HEK293T (cell line): ENCODE results near the gene EIF1.

Experiments
- CTCF ChIA-PET: fragments of 350-600 bp; formaldehyde crosslinking; extraction: SDS; loops from one replicate; lab custom pipeline; 2021; ENCODE audit warnings: antibody characterized with exemption, inconsistent platforms; lab: Yijun Ruan, JAX
- POLR2A ChIA-PET: fragments of 350-600 bp; formaldehyde crosslinking; extraction: SDS; loops from one replicate; lab custom pipeline; 2020; ENCODE audit warnings: antibody characterized with exemption, inconsistent platforms; lab: Yijun Ruan, JAX
- DNase-seq: peaks from one replicate; pipeline ENCODE4 v3.0.0; 2012; ENCODE audit warnings: mixed read lengths; ENCODE audit errors: extremely low spot score
- ARNT ChIP-seq: fragments of 450-650 bp; IDR thresholded peaks from 2 replicates; pipeline ENCODE4 v1.6.1; 2017; ENCODE audit warnings: mild to moderate bottlenecking
- BHLHE40 ChIP-seq: fragments of 450-650 bp; IDR thresholded peaks from 2 replicates; pipeline ENCODE4 v1.6.1; 2016; ENCODE audit warnings: mild to moderate bottlenecking, moderate library complexity, borderline replicate concordance
- CTBP1 ChIP-seq: fragments of 450-650 bp; IDR thresholded peaks from 2 replicates; pipeline ENCODE4 v1.6.1; 2016; ENCODE audit warnings: borderline replicate concordance
- ELF4 ChIP-seq: fragments of 450-650 bp; IDR thresholded peaks from 2 replicates; pipeline ENCODE4 v1.6.1; 2017; ENCODE audit warnings: antibody characterized with exemption
- FOXA1 ChIP-seq: fragments of 450-650 bp; IDR thresholded peaks from 2 replicates; pipeline ENCODE4 v1.6.1; 2016; ENCODE audit warnings: mild to moderate bottlenecking
- FOXK2 ChIP-seq: fragments of 450-650 bp; IDR thresholded peaks from 2 replicates; pipeline ENCODE4 v1.6.1; 2016; ENCODE audit warnings: mild to moderate bottlenecking
- FOXM1 ChIP-seq: fragments of 450-650 bp; IDR thresholded peaks from 2 replicates; pipeline ENCODE4 v1.6.1; 2017; ENCODE audit warnings: mild to moderate bottlenecking, borderline replicate concordance
- HDGF ChIP-seq: fragments of 450-650 bp; IDR thresholded peaks from 2 replicates; pipeline ENCODE4 v1.6.1; 2017; ENCODE audit warnings: antibody characterized with exemption, borderline replicate concordance
- L3MBTL2 ChIP-seq: fragments of 450-650 bp; conservative IDR thresholded peaks from 2 replicates; pipeline ENCODE4 v1.6.1; 2016; ENCODE audit warnings: mild to moderate bottlenecking
- LEF1 ChIP-seq: fragments of 450-650 bp; IDR thresholded peaks from 2 replicates; pipeline ENCODE4 v1.6.1; 2017; ENCODE audit warnings: mild to moderate bottlenecking, borderline replicate concordance
- NFRKB ChIP-seq: fragments of 450-650 bp; IDR thresholded peaks from 2 replicates; pipeline ENCODE4 v1.6.1; 2016; ENCODE audit warnings: mild to moderate bottlenecking, moderate library complexity
- SP1 ChIP-seq: fragments of 450-650 bp; IDR thresholded peaks from 2 replicates; pipeline ENCODE4 v1.6.1; 2017
- SUZ12 ChIP-seq: fragments of 450-650 bp; IDR thresholded peaks from 2 replicates; pipeline ENCODE4 v1.6.1; 2016; ENCODE audit warnings: mild to moderate bottlenecking
- TARDBP ChIP-seq: fragments of 450-650 bp; IDR thresholded peaks from 2 replicates; pipeline ENCODE4 v1.6.1; 2016
- ZNF384 ChIP-seq: fragments of 450-650 bp; IDR thresholded peaks from 2 replicates; pipeline ENCODE4 v1.6.1; 2016
- TF ChIP-seq, protein P1 (sequence below): fragments of 450-650 bp; IDR thresholded peaks from 2 replicates; pipeline ENCODE4 v1.6.1; 2016

EIF1 gene

DNA sequence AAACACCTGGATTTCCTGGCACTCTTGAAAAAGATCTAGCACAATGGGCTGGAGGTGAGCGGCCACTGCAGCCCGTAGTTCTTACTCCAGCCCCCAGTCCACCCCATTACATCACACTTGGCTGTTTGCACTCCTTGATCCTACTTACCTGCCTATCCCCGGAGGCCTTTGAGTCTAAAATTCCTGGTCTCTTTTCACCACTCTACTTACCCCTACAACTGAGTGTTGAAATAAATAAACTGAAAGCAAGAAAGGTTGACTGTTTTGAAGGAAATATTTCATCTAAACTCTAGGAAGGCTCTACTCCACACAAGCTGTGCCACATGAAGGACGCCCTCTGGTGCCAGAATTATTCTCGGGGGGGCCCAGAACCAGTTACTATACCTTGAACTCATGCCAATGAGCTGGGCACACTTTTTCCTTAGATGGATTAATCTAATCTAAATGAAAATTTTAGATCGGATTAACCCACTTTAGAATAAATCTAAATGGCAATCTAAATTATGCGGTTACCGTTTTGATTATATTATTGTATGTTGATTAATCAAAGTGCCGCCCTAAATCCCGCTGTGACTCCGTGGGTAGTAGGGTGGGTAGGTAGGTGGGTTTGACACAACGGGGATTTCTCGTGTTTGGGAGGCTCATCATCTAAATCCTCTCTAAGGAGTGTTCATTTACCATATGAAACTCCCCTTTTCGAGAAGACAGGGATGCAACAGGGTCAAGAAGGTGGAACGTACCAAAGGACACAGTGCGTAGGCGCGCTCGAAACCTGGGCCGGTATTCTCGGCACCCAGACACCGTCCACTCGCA, 651 bp upstream of the EIF1 start:
- ChIA-PET POLR2A (interaction anchor here (0.6 to 6.8 kb wide), 89 partner anchors 10 to 1437 kb away, joined by 3 to 199 read pairs (median 5); partner anchors contain the start of genes ACLY, CNP, FKBP10 and GAST), CTCF (interaction anchor here (0.5 to 1.9 kb wide), 13 partner anchors 8 to 458 kb away, joined by 3 to 10 read pairs (median 6); partner anchors contain the start of gene JUP)
- TF ChIP-seq LEF1 (no peak), FOXA1 (no peak)
- no peak for DNase-seq

DNA sequence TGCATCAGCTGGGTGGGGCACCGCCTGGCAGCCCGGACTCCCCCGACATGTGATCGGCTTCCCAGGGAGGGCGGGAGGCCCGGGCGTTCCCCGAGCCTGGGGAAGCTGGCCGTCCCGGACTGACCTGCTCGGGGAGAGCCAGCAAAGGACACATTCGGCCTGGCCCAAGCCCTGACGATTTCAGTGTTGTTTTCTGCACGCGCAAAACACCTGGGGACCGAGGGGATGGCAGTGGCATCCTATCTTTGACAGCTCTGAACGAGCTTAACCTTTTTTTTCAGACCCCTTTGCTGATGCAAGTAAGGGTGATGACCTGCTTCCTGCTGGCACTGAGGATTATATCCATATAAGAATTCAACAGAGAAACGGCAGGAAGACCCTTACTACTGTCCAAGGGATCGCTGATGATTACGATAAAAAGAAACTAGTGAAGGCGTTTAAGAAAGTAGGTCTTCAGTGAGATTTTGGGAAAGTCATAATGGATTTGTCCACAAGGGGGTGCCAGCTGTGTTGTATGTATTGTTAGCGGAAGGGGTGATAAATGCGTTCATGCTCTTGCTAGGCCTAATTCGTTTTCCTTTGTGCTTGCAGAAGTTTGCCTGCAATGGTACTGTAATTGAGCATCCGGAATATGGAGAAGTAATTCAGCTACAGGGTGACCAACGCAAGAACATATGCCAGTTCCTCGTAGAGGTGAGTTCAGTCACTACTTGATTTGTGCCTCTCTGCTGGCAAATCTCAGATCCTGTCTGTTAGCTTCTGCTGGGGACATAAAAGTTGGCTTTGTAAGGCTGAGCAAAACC, 1.0 kb downstream of the EIF1 start:
- TF ChIP-seq L3MBTL2, result peak; percentile 21; the same call in 1 of the 2 replicates
- no peak for TF ChIP-seq FOXM1
- no peak for TF ChIP-seq TARDBP
- ChIA-PET CTCF (interaction anchor here (0.5 to 2.6 kb wide), 21 partner anchors 9 to 1802 kb away, joined by 3 to 13 read pairs (median 5); partner anchors contain the start of genes JUP, ODAD4 and P3H4), POLR2A (interaction anchor here (0.6 to 6.8 kb wide), 59 partner anchors 11 to 1400 kb away, joined by 3 to 199 read pairs (median 7); partner anchors contain the start of genes ACLY, CNP, FKBP10 and GAST)
- no peak for DNase-seq

DNA sequence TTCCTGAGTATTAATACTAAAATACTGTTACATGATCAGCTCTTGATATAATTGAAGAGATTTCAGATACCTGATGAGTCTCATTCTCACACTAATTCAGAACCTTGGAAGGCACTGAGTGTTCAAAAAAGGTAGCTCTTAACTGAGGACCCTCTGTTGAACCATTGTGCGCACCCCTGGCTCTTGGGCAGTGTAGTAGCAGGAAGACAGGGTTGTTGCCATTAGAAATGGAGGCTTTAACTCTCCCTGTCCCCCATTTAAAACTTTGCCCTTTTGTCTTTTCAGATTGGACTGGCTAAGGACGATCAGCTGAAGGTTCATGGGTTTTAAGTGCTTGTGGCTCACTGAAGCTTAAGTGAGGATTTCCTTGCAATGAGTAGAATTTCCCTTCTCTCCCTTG, 1.8 kb downstream of the EIF1 start:
- CTCF ChIA-PET, result interaction anchor here (0.5 to 2.6 kb wide), 10 partner anchors 10 to 1802 kb away, joined by 3 to 13 read pairs (median 4); partner anchors contain the start of gene P3H4
- TF ChIP-seq L3MBTL2 (no peak), ELF4 (no peak), HDGF (no peak), ZNF384 (no peak), CTBP1 (no peak), ARNT (no peak), SUZ12 (no peak), NFRKB (no peak), FOXA1 (no peak), BHLHE40 (no peak), FOXK2 (no peak), LEF1 (no peak), SP1 (no peak), FOXM1 (no peak), TARDBP (no peak)
- TF ChIP-seq, protein P1, sequence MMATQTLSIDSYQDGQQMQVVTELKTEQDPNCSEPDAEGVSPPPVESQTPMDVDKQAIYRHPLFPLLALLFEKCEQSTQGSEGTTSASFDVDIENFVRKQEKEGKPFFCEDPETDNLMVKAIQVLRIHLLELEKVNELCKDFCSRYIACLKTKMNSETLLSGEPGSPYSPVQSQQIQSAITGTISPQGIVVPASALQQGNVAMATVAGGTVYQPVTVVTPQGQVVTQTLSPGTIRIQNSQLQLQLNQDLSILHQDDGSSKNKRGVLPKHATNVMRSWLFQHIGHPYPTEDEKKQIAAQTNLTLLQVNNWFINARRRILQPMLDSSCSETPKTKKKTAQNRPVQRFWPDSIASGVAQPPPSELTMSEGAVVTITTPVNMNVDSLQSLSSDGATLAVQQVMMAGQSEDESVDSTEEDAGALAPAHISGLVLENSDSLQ, result no peak
- DNase-seq, result no peak
- POLR2A ChIA-PET, result interaction anchor here (0.6 to 6.8 kb wide), 18 partner anchors 10 to 240 kb away, joined by 3 to 199 read pairs (median 34); partner anchors contain the start of genes ACLY, FKBP10, GAST and HAP1

DNA sequence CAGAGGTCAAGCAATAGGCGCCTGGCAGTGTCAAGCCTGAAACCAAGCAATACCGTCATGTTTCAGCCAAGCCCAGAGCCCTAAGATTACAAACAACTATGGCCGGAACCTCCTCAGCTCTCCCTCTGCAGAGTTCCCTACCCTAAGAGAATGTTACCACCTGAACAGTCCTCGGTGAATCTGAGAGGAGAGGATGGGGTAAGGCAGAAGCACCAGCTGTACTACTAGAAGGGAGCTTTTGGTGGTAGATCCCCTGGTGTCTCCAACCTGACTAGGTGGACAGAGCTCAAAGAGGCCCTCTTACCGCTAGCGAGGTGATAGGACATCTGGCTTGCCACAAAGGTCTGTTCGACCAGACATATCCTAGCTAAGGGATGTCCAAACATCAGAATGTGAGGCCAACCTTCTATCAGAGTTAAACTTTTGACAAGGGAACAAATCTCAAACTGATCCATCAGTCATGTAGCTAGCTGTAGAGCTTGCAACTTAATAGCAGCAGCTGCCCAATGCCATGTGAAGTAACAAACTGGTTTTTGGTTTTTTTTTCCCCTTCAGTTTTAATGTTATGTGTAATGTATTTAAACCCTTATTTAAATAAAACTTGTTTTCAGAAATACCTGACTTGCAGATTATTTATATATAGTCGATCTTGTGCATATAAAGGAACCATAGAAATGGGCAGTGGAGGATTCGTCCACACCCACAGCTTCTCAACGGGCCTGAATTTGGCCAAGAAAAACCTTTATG, 2.5 kb downstream of the EIF1 start:
- TF ChIP-seq ARNT (no peak), L3MBTL2 (no peak), FOXM1 (no peak), ELF4 (no peak), NFRKB (no peak), HDGF (no peak), FOXK2 (no peak), TARDBP (no peak), LEF1 (no peak), SUZ12 (no peak), SP1 (no peak), ZNF384 (no peak), FOXA1 (no peak)
- TF ChIP-seq, protein P1, result no peak
- DNase-seq, result no peak
- CTCF ChIA-PET, result interaction anchor here (0.7 to 2.6 kb wide), 4 partner anchors 10 to 95 kb away, joined by 3 to 13 read pairs (median 3); no protein-coding TSS in a partner anchor
- POLR2A ChIA-PET, result interaction anchor here (0.6 to 6.8 kb wide), 12 partner anchors 10 to 227 kb away, joined by 3 to 199 read pairs (median 28); partner anchors contain the start of genes ACLY, GAST, HAP1 and KLHL11

DNA sequence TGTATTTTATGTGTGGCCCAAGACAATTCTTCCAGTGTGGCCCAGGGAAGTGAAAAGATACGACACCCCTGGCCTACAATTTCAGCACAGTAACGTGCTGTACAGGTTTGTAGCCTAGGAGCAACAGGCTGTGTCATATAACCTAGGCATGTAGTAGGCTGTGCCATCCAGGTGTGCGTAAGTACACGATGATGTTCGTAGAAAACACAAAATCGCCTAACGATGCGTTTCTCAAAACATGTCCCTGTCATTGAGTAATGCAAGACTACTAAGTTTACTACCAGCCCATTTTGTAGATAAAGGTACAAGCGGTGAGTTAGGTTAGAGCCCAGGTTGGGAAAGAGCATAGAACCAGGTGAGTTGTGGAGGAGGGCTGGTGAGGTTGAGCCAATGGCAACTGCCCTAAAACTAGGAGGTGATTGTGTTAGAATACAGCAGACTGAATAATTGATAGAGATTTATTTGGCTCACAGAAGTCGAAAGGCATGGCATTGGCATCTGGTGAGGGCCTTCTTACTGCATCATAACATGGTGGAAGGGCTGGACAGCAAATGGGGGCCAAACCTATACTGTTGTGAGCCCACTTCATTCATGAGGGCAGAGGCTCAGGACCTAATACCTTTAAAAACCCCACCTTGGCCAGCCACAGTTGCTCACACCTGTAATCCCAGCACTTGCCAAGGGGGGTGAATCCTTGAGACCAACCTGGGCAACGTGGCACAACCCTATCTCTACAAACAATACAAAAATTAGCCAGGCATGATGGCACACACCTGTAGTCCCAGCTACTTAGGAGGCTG, 4.2 kb downstream of the EIF1 start:
- TF ChIP-seq CTBP1, result no peak
- 0 out of 2 replicates have a peak, but pooled peaks have one; percentile 21 for TF ChIP-seq L3MBTL2
- TF ChIP-seq SUZ12, result no peak
- no peak for TF ChIP-seq LEF1
- TF ChIP-seq FOXK2, result no peak
- TF ChIP-seq ELF4, result peak; percentile 43
- TF ChIP-seq BHLHE40, result no peak; the same call in 1 of the 2 replicates
- TF ChIP-seq HDGF, result no peak
- TF ChIP-seq ZNF384, result no peak
- no peak for TF ChIP-seq ARNT
- TF ChIP-seq FOXA1, result no peak
- TF ChIP-seq, protein P1, result no peak
- TF ChIP-seq NFRKB, result no peak
- no peak for TF ChIP-seq FOXM1
- no peak for TF ChIP-seq TARDBP
- ChIA-PET CTCF (interaction anchor here (0.6 kb wide), 3 partner anchors 93 to 1440 kb away, joined by 3 to 4 read pairs (median 3); no protein-coding TSS in a partner anchor), POLR2A (interaction anchor here (0.9 to 6.8 kb wide), 4 partner anchors 11 to 103 kb away, joined by 3 to 199 read pairs (median 74); no protein-coding TSS in a partner anchor)
- no peak for DNase-seq
